NCI-H146 treated with DMSO at 0.1 percent for 48 hours (cell line): ENCODE results near the gene SLCO2B1.
A peak's percentile ranks its signal among the peaks of the same experiment; 100 is the strongest.

Source experiments
- DNase-seq: peaks from one replicate; lab custom pipeline; 2025; ENCODE audit not compliant: unreplicated experiment; lab: John Stamatoyannopoulos, UW

Gene SLCO2B1

DNA sequence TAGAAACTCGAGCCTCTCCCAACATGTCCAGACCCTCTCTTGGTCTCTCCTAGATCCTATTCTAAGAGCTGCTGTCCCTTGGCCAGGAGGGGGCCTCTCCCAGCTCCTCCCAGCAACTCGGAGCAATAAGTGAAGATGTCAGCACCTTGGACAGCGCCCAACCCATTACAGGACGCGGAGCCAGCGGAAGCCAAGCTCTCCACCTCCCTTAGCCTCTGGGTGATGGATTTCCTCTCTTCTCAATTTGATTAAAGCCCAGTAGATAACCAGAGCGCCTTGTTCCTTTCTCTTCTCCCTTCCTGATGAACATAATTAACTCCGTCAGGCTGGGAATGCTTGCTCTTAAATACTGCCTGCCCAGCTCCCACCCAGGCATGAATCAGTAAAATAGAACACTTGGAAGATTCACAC lies 63.5 kb downstream of the SLCO2B1 start:
- no peak for DNase-seq

DNA sequence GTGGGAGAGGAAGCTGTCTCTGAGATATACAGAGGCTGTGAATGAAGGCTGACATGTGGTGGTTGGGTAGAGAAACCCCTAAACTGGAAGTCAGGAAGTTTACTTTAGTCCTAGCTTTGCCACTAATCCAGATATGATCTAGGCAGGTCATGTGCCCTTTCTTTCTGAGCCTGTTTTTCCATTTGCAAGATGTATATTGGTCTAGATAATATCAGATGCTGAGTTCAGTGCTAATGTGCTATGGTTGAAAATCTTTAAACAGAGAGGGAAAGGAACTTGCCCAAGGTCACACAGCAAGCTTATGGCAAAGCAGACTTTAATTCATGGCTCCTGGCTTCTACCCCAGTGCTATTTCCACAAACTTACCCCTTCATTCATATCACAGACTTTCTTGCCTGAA lies 63.9 kb downstream of the SLCO2B1 start:
- no peak for DNase-seq

DNA sequence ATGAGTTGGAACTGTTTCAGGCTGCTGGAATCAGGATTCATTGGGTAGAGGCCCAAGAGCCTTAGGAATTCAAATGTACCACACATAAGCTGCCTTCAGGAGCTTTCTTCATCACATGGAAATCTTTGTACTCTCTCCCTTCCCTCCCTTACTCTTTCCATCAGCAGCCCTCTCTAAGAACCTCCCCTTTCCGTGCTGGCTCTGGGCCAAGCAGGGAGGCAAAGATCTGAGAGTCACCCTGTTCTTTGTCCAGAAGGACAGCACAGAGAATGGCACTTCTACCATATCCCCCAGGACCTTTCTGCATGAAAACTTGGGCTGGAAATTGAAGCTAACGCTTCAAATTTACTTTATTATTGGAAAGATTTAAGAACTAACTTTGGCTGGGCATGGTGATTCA lies 69.0 kb downstream of the SLCO2B1 start:
- no peak for DNase-seq

DNA sequence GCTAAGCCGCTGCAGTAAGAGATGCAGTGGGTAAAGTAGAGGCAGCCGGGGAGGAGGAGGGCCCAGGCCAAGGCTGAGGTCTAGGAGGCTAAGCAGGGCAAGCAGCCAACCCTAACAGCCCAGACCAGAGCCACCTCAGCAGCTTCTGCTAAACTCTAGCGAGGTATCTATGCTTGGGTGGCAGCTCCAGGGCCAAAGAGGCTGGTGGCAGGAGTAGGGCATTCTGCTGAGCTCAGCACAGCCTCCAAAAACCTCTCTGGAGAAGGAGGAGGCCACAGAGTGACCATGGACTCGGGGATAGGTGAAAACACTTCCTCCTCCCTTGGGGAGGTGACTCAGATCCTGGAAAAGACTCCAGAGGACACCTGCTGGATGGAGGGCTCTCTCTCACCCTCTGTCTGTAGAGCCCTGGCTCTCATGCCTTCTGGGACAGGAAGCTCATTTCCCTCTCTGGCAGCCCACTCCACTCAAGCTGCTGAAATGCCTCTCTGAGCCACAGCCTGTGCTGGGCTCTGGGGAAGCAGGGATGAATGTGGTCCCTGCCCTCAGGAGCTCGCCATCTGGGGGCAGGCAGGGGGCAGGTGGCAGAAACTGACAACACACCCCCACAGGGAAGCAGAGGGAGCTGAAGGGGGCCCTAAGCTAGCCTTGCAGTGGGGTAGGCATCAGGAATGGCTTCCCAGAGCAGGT lies 73.2 kb downstream of the SLCO2B1 start:
- no peak for DNase-seq

DNA sequence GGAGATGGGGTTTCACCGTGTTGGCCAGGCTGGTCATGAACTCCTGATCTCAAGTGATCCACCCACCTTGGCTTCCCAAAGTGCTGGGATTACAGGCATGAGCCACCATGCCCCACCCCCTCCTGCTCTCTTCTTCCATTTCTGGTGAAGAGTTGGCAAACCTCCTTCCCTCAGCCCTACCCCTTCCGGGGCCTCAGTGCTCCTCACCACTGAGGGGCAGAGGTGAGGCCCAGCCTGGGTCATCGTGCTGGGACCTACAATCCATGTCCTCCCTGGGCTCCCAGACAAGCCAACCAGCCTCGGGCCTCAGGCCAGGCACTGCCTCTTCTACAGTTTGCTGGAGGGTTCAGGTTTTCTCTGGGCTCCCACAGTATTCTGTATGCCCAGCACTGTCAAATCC lies 74.9 kb downstream of the SLCO2B1 start:
- DNase-seq, result no peak

DNA sequence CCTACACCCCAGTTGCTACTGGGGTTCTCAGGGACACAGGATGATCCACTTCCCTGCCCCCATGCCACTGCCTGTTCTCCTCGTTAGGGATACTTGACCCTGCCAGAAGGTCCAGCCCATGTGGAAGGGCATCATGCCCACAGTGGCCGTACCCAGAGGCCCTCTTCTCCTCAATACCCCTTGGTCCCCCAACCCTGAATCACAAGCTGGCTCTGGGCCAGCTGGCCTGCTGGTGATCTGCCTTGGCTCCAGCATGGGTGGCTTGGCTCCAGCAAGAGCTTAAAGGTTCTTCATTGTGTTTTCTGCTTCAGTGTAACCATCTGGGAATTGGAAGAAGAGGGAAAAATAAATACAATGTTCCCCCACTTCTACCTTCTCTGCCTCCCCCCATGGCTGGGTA lies 78.6 kb downstream of the SLCO2B1 start:
- DNase-seq, result no peak

DNA sequence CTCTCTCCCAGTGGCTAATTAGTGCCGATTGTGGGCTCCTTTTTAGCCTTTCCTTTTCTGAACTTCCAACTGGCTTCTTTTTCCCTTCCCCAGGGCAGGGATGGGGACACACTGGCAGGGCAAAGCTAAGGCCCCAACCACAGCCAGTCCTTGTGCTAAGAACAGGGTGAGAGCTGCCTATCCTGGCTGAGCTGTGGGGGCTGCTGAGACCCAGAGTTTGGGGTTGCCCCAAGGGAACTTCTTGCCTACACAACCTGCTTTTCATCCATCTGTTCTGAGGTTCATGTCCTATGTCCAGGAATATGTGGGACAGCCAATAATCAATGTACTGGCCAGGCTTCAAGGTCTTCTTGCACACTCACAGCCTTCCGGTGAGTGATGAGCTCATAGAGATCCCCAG lies 79.7 kb downstream of the SLCO2B1 start:
- DNase-seq, result no peak

DNA sequence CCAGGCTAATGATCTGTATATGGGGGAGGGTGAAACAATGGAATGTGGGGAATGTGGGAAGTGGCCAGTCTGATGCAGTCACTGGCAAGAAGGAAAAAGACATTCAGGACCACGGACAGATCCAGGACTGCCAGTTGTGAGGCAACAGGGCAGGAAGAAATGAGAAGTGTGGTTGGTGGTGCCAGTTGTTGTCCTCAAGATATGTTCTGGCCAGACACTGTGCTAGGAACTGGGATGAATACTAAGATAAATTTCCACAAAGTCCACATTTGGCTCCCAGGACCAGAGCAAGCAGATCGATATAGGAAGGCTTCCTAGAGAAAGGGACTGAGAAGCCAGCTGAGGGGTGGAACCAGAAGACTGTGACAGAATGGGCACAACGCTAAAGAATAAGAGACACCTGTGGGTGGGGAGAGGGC lies 82.9 kb downstream of the SLCO2B1 start:
- no peak for DNase-seq

DNA sequence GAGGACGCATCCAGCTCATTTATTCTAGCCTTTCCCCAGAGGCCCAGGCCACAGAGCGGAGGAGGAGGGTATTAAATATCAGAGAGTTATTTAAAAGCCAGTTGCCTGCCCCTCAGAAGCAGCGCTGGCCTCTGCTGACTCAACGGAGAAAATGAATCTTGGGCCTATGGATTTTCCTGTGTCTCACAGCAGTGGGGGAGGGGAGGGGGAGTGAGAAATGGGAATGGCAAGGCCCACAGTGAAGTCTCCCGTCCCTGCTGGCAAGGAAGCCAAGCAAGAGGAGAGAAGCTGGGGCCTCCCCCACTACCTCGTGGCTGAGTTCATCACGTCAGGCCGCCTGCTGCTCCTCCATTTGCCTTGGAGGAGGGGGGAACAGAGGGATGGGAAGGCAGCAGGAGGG lies 85.2 kb downstream of the SLCO2B1 start:
- DNase-seq, result no peak

DNA sequence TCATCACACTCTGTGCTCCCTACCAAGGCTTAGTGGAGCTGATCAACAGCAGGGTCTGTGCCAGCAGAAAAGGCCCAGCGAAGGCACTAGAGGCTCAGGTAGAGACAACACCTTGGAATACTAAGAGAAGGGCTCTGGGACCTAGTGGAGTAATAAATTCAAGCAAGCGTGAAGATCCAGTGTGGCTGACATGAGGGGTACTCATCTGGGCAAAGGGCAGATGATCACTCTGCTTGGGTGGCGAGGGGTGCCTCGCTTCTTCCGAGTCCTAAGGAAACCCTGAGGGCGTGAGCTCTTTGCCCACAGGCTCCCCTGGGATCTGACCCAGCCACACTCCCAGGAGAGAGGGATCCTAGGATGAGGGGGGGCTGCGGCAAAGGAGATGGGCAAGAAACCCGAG lies 86.1 kb downstream of the SLCO2B1 start:
- DNase-seq, result no peak

DNA sequence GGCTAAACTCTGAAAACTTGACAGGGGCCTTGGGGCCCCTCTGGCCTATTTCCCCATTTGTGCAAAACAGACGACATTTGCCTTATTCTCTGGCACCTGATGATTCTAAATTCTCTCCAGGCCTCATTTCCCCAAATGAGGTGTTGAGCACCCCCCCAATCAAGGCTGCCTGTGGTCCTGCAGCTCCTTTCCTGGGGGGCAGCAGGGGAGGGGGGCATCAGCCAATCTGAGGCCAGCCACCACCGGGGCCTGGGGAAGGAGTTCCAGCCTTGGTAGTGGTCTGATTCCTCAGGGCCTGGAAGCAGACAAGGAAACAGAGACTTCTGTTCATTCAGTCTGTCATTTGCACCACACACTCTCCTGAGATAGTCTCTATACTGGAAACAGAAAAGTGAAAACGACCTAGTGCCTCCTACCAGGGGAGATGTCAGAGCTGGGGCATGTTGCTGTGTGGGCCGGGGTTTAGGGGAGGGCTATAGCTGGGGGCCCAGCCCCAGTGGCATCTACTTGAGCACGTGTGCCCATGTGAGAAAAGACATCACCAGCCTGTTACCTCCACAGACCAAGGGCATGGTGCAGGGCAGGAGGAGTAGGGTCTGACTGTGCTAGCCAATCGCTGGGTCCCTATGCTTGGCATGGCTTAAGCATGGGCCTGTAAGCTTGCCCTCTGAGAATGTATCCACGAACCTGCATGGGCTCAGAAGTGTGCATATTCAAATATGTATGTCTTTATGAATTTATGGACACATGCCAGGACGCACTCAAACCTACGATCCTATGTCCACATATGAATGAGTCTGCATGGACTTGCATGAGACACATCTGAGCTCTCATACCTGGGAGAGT lies 87.9 kb downstream of the SLCO2B1 start:
- no peak for DNase-seq

DNA sequence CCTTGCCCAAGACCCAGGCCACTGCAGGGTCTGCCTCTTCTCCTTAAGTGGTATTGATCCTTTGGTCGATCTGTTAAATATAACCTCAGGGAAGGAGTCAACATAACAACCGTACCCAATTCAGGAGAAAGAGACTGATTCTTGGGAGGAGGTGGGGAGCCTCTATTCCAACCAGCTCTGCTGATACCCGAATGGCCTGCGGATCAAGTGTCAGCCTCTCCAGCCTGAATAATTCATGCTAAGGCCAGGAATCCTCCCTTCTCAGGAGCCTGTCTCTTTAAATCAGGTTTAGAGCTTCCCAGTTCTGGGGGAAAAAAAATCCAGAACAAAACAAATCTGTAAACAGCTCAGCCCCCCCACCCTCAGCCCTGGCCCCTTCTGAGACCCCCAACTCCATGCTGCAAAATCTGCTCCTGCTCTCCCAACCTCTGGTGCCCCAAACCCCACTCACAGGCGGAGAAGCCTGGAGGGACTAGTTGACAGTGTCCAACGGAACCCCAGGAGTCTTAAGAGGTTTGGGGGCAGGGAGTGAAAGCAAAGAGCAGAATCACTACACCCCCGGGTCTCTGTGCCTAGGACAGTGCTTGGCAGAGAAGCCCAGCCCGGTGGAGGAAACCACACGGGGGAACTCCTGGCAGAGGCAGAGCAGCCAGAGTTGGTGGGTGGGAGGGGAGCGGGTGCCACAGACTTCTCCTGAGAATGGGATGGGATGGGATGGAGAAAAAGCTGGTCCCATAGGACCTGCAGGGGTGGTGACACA lies 88.8 kb downstream of the SLCO2B1 start:
- no peak for DNase-seq

DNA sequence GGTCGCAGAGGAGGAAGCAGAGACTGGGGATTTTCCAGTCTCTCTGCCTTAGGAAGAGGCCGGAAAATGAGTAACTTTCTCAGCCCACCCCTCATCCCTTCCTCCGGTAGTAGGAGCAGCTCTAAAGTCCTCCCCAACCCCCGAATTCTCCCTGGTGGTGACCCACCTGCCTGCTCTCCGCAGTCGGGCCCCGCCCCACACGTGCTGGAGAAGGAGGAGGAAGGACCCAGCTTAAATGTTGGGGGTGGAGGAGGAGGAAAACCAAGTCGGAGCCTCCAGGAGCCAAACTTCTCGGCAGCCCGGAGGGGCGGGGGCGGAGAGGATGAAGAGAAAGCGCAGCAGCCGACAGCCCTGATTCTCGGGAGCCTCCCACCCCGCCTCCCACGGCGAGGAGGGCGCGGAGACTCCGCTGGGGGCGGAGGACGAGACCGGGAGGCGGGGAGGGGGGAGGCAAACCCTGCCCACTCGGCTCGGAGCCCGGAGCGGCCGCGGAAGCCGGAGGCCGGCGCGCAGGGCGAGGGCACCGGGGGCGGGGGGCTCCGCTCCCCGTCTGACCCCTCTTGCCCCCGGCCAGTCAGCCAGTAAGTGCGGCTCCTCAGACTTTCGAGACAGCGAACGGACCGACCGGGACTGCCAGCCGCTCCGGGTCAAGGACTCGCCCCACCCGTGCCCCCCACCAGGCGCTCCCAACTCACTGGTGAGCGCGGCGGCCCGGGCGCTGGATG lies 89.6 kb downstream of the SLCO2B1 start, which contains the start of gene TPBGL:
TPBGL (plus strand) TSS at position 464 of the 725 bp plus-strand sequence. CDS start 276 bp downstream, outside the sequence.
- DNase-seq, result no peak

DNA sequence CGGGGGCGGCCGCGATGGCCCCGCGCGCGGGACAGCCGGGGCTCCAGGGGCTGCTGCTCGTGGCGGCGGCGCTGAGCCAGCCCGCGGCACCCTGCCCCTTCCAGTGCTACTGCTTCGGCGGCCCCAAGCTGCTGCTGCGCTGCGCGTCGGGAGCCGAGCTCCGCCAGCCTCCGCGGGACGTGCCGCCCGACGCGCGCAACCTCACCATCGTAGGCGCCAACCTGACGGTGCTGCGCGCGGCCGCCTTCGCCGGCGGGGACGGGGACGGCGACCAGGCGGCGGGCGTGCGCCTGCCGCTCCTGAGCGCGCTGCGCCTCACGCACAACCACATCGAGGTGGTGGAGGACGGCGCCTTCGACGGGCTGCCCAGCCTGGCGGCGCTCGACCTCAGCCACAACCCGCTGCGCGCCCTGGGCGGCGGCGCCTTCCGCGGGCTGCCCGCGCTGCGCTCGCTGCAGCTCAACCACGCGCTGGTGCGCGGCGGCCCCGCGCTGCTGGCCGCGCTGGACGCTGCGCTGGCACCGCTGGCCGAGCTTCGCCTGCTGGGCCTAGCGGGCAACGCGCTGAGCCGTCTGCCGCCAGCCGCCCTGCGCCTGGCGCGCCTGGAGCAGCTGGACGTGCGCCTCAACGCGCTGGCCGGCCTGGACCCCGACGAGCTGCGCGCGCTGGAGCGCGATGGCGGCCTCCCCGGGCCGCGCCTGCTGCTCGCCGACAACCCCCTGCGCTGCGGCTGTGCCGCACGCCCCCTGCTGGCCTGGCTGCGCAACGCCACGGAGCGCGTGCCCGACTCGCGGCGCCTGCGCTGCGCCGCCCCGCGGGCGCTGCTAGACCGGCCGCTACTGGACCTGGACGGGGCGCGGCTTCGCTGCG lies 90.4 kb downstream of the SLCO2B1 start:
- DNase-seq, result peak; percentile 50

DNA sequence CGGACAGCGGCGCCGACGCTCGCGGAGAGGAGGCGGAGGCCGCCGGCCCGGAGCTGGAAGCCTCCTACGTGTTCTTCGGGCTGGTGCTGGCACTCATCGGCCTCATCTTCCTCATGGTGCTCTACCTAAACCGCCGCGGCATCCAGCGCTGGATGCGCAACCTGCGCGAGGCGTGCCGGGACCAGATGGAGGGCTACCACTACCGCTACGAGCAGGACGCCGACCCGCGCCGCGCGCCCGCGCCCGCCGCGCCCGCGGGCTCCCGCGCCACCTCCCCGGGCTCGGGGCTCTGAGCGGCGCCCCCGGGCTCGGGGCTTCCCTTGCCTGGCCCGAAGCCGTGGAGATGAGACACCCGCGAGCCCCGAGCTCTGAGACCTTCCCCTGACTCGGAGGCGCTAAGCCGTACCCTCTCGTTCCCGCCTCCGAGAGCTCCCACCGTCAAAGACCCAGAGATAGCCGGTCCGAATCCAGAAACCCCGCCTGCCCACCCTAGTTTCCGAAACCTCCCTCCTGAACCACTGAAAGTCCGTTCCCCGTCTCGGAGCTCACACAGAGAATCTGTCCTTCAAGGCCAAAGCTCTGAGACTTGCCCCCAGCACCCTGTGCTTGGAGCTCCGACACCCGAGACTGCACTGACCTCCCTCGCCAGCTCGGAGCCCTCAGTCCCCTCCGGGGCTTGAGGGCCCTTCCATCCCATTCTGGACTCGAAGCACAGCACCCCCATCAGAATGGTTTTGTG lies 91.2 kb downstream of the SLCO2B1 start:
- DNase-seq, result no peak

DNA sequence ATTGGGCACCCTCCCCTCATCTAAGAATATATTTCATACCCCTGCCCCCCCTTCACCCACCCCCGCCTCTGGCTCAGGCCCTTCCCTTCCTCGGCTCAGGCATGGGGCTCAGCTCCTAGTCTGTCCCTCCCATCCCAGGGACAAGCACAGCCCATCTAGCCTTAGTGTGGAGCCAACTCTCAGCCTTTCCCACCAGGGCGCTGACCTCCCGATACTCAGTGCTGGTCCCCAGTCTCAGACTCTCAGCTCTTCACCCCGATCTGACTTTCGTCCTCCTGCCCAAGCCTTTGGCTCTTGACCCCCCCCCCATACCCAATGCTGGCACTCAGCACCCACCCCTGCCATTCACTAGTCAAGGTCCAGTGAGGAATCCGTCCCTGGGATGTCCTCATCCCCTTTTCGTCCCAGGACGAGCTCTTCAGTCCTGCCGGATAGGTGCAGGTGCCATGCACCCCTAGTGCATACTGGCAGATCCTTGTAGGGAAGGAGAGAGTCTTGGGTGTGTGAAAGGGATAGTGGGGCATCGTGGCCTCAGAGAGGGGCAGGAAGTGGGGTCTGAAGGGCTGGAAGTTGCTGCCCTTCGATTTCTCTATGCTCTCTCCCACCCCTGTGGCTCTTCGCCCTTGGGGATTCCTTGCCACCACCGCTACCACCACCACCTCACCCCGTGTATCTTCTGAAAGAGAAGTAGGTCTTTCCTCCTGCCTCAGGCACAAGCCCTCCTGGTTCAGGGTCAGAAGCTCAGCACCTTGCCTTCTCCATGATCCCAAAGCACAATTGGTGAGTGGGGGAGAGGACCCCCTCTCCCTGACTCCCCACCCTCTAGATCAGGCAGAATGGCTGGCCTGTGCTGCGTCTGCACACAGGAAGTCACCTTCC lies 92.1 kb downstream of the SLCO2B1 start:
- no peak for DNase-seq

DNA sequence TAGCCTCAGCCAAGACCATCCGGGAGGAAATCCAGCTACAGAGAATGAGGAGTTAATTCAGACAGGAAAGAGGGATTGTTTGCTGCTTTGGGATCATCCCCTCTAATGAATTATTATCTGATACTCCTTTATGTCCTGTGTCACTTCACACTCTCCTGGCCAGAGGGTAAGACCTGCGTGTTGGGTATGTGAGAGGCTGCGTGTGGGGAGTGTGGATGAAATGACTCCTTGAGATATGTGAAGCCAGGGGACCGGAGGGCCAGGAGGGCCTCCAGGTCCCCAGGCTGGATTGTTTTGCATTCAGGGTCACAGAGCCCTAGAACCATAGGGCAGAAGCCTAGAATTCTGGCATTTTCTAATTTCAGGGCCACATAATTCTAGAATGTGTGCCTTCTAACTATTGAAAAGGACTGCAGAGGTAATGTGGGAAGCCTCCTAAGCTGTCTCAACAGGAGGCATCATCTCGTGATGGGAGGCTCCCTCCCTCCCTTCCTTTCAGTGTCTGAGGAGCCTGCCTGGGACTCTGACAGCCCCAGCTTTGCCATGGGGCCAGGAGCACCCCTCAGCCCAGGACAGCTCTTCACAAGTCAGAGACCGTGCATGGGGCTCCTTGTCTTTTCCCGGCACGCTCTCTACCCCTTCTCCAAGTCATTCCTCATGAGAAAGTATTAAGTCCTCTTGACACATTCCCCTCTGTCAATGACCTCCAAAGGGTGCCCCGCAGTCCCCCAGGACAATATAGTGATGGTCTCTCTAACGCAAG lies 93.3 kb downstream of the SLCO2B1 start:
- DNase-seq, result no peak
